ENCODE measurements around the gene MAEL. TPM values are rescaled to one million over a fixed set of nuclear protein-coding genes. Genes with fewer than 3 reads are reported as not detected.

The MAEL gene
- total RNA-seq (2021) = 0.25 to 0.26 TPM in 2 of 3 replicates, not detected in the other
- percentile 10 among the genes with signal in this experiment for Bru-seq, nascent RNA
- long read RNA-seq, experiment 1, partial matches to known transcripts = 0 of 1 reads
- long read RNA-seq, experiment 1, other reads (novel, unspliced or antisense) = 1 of 1 reads
- long read RNA-seq, experiment 2, partial matches to known transcripts = 1 of 2 reads
- long read RNA-seq, experiment 2, other reads (novel, unspliced or antisense) = 0 of 2 reads
- long read RNA-seq, experiment 3 = 0 reads

DNA sequence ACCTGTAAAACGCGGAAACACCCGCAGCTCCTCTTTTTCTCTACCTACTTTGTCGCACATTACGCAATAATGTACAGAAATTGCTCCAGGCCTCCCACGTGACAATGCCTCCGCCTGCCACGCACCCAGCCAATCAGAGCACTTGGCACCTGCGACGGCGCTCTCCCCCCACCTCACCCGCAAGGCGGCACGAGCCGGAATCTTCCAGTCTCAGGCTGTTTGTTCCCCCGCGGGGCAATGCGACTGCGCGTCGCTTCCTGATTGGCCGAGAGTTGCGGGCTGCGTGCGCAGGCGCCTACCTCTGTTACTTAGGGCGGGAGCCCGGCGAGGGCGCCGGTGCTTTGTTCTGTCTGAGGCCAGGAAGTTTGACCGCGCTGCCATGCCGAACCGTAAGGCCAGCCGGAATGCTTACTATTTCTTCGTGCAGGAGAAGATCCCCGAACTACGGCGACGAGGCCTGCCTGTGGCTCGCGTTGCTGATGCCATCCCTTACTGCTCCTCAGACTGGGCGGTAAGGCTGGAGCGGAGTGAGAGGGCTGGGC is at the start of gene MAEL:
Gene MAEL (plus strand): TSS at position 307 of the 542 bp plus-strand sequence. CDS start 73 bp downstream, at position 380.
- CTCF ChIA-PET = interaction anchor here (0.6 kb wide), 1 partner anchor 949 kb away, joined by 4 read pairs; no protein-coding TSS in a partner anchor
- H3K27ac Mint-ChIP-seq = no peak within 1 kb of the TSS
- peak; percentile 76 for ATAC-seq
- TF ChIP-seq ZNF423 (CRISPR knock-in tag; IDR thresholded peaks at IDR 0.05) = no peak
- peak; percentile 55; the same call in 1 of the 2 replicates for TF ChIP-seq GABPB1 (CRISPR knock-in tag; IDR thresholded peaks at IDR 0.05)
- no peaks in the 10 kb centered on the region for H3K4me1 Mint-ChIP-seq
- H3K4me3 Mint-ChIP-seq = no peak within 1 kb of the TSS
- H3K9me3 Mint-ChIP-seq = no peaks in the 10 kb centered on the region
- peaks cover 10% of the 10 kb centered on the region for H3K27me3 Mint-ChIP-seq (ENCODE audit: low read depth)
- no peaks in the 10 kb centered on the region for H3K36me3 Mint-ChIP-seq
- peak; percentile 53 for DNase-seq (ENCODE audit: low spot score)
- POLR2A ChIA-PET = no interaction called here

DNA sequence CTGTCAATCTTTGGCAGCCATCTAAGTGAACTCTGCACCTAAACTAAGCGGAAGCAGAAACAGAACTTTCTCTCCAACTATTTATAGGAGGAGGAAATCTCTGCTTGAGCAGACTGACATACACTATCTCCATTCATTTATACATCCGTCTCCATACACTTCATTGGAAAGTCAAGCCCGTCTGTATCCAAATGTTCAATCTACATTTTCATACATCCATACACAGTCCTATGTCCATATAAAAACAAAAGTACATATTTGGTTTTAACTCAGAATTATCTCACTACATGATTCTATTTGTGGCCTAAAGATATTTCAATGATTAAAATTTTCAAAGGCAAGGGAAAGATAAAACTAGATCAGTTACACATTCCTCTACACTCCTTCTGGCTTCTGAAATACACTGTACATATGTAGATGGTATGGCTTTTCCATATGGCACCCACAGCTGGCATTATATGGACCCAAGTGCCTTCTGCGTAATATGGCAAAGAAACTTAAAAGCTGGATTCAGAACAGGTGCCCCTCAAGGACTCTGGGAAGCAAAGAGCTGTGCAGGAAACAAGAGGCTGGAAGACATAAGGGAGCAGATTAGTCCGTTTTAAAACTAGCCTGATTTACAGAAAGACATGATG is 49.2 kb upstream of the MAEL start:
- Mint-ChIP-seq H3K27ac (no peak overlapping the region), H3K4me1 (peaks cover 3% of the 10 kb centered on the region), H3K9me3 (no peaks in the 10 kb centered on the region), H3K27me3 (ENCODE audit: low read depth) (peaks cover 2% of the 10 kb centered on the region), H3K4me3 (no peak overlapping the region), H3K36me3 (no peaks in the 10 kb centered on the region)
- ChIA-PET POLR2A (no interaction called here), CTCF (interaction anchor here (1.5 kb wide), 1 partner anchor 30 kb away, joined by 5 read pairs; no protein-coding TSS in a partner anchor)
- no peak for TF ChIP-seq ZNF219 (CRISPR knock-in tag; IDR thresholded peaks at IDR 0.05; ENCODE audit: borderline replicate concordance)
- TF ChIP-seq MXD4 (CRISPR knock-in tag; IDR thresholded peaks at IDR 0.05; ENCODE audit: borderline replicate concordance) = no peak
- no peak for TF ChIP-seq NR2C2 (CRISPR knock-in tag; IDR thresholded peaks at IDR 0.05)
- no peak for TF ChIP-seq NFYB (CRISPR knock-in tag; conservative IDR thresholded peaks at IDR 0.05; ENCODE audit: low read depth)
- TF ChIP-seq ZBTB21 (CRISPR knock-in tag; IDR thresholded peaks at IDR 0.05; ENCODE audit: borderline replicate concordance) = no peak
- TF ChIP-seq, protein P1, sequence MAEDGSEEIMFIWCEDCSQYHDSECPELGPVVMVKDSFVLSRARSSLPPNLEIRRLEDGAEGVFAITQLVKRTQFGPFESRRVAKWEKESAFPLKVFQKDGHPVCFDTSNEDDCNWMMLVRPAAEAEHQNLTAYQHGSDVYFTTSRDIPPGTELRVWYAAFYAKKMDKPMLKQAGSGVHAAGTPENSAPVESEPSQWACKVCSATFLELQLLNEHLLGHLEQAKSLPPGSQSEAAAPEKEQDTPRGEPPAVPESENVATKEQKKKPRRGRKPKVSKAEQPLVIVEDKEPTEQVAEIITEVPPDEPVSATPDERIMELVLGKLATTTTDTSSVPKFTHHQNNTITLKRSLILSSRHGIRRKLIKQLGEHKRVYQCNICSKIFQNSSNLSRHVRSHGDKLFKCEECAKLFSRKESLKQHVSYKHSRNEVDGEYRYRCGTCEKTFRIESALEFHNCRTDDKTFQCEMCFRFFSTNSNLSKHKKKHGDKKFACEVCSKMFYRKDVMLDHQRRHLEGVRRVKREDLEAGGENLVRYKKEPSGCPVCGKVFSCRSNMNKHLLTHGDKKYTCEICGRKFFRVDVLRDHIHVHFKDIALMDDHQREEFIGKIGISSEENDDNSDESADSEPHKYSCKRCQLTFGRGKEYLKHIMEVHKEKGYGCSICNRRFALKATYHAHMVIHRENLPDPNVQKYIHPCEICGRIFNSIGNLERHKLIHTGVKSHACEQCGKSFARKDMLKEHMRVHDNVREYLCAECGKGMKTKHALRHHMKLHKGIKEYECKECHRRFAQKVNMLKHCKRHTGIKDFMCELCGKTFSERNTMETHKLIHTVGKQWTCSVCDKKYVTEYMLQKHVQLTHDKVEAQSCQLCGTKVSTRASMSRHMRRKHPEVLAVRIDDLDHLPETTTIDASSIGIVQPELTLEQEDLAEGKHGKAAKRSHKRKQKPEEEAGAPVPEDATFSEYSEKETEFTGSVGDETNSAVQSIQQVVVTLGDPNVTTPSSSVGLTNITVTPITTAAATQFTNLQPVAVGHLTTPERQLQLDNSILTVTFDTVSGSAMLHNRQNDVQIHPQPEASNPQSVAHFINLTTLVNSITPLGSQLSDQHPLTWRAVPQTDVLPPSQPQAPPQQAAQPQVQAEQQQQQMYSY (CRISPR knock-in tag; IDR thresholded peaks at IDR 0.05) = no peak
- TF ChIP-seq, protein P2, sequence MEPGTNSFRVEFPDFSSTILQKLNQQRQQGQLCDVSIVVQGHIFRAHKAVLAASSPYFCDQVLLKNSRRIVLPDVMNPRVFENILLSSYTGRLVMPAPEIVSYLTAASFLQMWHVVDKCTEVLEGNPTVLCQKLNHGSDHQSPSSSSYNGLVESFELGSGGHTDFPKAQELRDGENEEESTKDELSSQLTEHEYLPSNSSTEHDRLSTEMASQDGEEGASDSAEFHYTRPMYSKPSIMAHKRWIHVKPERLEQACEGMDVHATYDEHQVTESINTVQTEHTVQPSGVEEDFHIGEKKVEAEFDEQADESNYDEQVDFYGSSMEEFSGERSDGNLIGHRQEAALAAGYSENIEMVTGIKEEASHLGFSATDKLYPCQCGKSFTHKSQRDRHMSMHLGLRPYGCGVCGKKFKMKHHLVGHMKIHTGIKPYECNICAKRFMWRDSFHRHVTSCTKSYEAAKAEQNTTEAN (CRISPR knock-in tag; IDR thresholded peaks at IDR 0.05) = no peak
- TF ChIP-seq, protein P3, sequence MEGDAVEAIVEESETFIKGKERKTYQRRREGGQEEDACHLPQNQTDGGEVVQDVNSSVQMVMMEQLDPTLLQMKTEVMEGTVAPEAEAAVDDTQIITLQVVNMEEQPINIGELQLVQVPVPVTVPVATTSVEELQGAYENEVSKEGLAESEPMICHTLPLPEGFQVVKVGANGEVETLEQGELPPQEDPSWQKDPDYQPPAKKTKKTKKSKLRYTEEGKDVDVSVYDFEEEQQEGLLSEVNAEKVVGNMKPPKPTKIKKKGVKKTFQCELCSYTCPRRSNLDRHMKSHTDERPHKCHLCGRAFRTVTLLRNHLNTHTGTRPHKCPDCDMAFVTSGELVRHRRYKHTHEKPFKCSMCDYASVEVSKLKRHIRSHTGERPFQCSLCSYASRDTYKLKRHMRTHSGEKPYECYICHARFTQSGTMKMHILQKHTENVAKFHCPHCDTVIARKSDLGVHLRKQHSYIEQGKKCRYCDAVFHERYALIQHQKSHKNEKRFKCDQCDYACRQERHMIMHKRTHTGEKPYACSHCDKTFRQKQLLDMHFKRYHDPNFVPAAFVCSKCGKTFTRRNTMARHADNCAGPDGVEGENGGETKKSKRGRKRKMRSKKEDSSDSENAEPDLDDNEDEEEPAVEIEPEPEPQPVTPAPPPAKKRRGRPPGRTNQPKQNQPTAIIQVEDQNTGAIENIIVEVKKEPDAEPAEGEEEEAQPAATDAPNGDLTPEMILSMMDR (IDR thresholded peaks at IDR 0.05) = no peak
- TF ChIP-seq, protein P4, sequence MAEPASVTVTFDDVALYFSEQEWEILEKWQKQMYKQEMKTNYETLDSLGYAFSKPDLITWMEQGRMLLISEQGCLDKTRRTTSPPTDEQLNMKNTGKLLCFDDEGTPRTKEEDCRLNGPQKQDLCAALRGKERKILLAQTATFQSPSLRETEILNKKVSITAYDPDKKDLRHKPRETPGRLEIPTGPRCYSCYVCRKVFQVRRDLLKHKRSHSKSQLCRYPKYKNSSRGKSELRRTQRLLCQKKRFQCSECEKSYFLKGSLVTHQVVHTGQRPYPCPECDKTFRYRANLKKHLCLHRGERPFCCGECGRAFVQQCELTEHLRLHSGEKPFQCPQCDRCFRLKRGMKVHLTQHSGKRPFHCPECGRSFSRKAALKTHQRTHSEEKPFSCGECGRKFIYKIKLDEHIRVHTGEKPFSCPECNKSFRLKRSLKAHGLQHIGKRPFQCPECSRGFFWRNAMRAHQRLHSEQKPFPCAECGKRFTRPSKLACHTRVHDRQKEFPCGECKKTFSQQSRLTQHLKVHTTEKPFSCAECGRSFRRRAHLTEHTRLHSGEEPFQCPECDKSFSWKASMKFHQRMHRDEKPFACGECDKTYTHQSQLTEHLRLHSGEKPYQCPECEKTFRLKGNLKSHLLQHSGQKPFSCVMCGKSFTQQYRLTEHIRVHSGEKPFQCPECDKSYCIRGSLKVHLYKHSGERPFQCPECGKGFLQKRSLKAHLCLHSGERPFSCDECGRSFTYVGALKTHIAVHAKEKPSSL (CRISPR knock-in tag; conservative IDR thresholded peaks at IDR 0.05) = no peak
- TF ChIP-seq, protein P5, sequence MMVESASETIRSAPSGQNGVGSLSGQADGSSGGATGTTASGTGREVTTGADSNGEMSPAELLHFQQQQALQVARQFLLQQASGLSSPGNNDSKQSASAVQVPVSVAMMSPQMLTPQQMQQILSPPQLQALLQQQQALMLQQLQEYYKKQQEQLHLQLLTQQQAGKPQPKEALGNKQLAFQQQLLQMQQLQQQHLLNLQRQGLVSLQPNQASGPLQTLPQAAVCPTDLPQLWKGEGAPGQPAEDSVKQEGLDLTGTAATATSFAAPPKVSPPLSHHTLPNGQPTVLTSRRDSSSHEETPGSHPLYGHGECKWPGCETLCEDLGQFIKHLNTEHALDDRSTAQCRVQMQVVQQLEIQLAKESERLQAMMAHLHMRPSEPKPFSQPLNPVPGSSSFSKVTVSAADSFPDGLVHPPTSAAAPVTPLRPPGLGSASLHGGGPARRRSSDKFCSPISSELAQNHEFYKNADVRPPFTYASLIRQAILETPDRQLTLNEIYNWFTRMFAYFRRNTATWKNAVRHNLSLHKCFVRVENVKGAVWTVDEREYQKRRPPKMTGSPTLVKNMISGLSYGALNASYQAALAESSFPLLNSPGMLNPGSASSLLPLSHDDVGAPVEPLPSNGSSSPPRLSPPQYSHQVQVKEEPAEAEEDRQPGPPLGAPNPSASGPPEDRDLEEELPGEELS (CRISPR knock-in tag; IDR thresholded peaks at IDR 0.05) = no peak
- no peak for TF ChIP-seq ETV6 (CRISPR knock-in tag; IDR thresholded peaks at IDR 0.05)
- TF ChIP-seq, protein P6, sequence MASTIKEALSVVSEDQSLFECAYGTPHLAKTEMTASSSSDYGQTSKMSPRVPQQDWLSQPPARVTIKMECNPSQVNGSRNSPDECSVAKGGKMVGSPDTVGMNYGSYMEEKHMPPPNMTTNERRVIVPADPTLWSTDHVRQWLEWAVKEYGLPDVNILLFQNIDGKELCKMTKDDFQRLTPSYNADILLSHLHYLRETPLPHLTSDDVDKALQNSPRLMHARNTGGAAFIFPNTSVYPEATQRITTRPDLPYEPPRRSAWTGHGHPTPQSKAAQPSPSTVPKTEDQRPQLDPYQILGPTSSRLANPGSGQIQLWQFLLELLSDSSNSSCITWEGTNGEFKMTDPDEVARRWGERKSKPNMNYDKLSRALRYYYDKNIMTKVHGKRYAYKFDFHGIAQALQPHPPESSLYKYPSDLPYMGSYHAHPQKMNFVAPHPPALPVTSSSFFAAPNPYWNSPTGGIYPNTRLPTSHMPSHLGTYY (CRISPR knock-in tag; IDR thresholded peaks at IDR 0.05) = no peak
- DNase-seq (ENCODE audit: low spot score) (no peak), ATAC-seq (no peak)
